Endodermal cell (in vitro differentiated cells): ENCODE measurements around the gene SHFL. TPM values are rescaled to one million over a fixed set of nuclear protein-coding genes. Genes with fewer than 3 reads are reported as not detected.

Experiments used
- DNase-seq: peaks from one replicate; pipeline ENCODE4 v3.0.0-alpha.2; 2017
- H3K27ac ChIP-seq: 2 replicates; pipeline ENCODE4 v1.5.1; 2013; ENCODE audit warnings: mild to moderate bottlenecking, low read depth, low read length, moderate library complexity
- H3K27me3 ChIP-seq: 2 replicates; pipeline ENCODE4 v1.6.1; 2013; ENCODE audit warnings: mild to moderate bottlenecking, low read length, moderate library complexity; ENCODE audit not compliant: insufficient read depth, control insufficient read depth, poor library complexity, severe bottlenecking
- H3K36me3 ChIP-seq: 2 replicates; pipeline ENCODE4 v1.7.0; 2013; ENCODE audit warnings: mild to moderate bottlenecking, low read length, moderate library complexity; ENCODE audit not compliant: control insufficient read depth, insufficient read depth
- H3K4me1 ChIP-seq: one replicate; pipeline ENCODE4 v1.7.0; 2013; ENCODE audit warnings: low read length; ENCODE audit not compliant: control insufficient read depth, insufficient read depth
- H3K4me3 ChIP-seq: 2 replicates; pipeline ENCODE4 v1.5.1; 2013; ENCODE audit warnings: mild to moderate bottlenecking, low read length, moderate library complexity
- H3K9ac ChIP-seq: 2 replicates; pipeline ENCODE4 v1.6.1; 2013; ENCODE audit warnings: mild to moderate bottlenecking, low read length, moderate library complexity; ENCODE audit not compliant: poor library complexity, severe bottlenecking; ENCODE audit errors: extremely low read depth
- H3K9me3 ChIP-seq: 2 replicates; pipeline ENCODE4 v1.6.1; 2013; ENCODE audit warnings: mild to moderate bottlenecking, low read length, moderate library complexity; ENCODE audit not compliant: control insufficient read depth
- H3K27ac Mint-ChIP-seq: 2 replicates; pipeline ENCODE4 v1.8.0; 2020; ENCODE audit warnings: mixed read lengths
- H3K27me3 Mint-ChIP-seq: 2 replicates; pipeline ENCODE4 v1.8.0; 2021; ENCODE audit warnings: mild to moderate bottlenecking, mixed read lengths; ENCODE audit not compliant: insufficient read depth
- H3K36me3 Mint-ChIP-seq: 2 replicates; pipeline ENCODE4 v1.8.0; 2020; ENCODE audit warnings: low read depth, mixed read lengths
- H3K4me1 Mint-ChIP-seq: 2 replicates; pipeline ENCODE4 v1.8.0; 2020; ENCODE audit warnings: mixed read lengths
- H3K4me3 Mint-ChIP-seq: 2 replicates; pipeline ENCODE4 v1.8.0; 2020; ENCODE audit warnings: mild to moderate bottlenecking, moderate library complexity, mixed read lengths
- H3K9me3 Mint-ChIP-seq: 2 replicates; pipeline ENCODE4 v1.8.0; 2020; ENCODE audit warnings: mild to moderate bottlenecking, mixed read lengths
- WGBS, 2 experiments: methylation state at CpG; one replicate each; pipeline versions ENCODE4 v1.1.5 to v1.1.7; 2013; ENCODE audit warnings: missing lambda C conversion rate in 2 of 2, mixed read lengths in 1 of 2; ENCODE audit not compliant: insufficient coverage in 1 of 2, insufficient read length in 1 of 2; 5-methylcytosine and 5-hydroxymethylcytosine counted together
- total RNA-seq, 2 donors: library from RNA; stranded (reverse); fragmentation: NEBNext Ultra II Directional in 1 of 2; extraction: Animal tissue kit (Norgen Biotek cat#: 25700) in 1 of 2; gene quantifications; 2 replicates in 1 of 2; 3 replicates in 1 of 2; pipeline ENCODE4 v1.2.1, GENCODE V29; 2021
- TF ChIP-seq, protein P1 (sequence below): fragments of 200-600 bp; sonication (generic); conservative IDR thresholded peaks from 2 replicates; pipeline ENCODE4 v1.5.0; 2021; ENCODE audit warnings: antibody characterized with exemption, mild to moderate bottlenecking

Gene SHFL
- total RNA-seq, 2 donors from 2014 or later: 8.2 to 15.0 TPM

DNA sequence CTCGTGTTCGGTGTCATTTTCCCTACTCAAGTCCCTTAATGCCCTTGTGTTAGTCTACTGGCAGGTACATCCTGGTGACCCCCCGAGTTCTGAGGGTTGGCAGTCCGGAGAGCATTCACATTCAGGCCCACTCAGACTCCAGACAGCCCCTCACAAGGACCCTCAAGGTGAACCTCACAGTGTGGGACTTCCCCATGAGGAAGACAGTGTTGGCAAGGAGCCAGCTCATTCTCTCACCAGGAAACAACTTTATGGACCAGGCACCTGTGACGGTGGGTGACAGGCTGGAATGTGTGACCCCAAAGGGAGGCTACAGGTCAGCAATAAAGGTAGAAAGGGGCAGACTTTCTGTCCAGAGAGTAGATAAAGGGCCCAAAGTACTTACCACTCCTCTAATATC is 48.3 kb upstream of the SHFL start:
- WGBS, 2 experiments: 71 to 75% methylated on average over 3 to 5 of the region's 5 CpGs
- Histone ChIP-seq H3K4me1 (no peaks in the 10 kb centered on the region), H3K27me3 (no peaks in the 10 kb centered on the region), H3K36me3 (no peaks in the 10 kb centered on the region), H3K9ac (no peak overlapping the region), H3K4me3 (no peak overlapping the region), H3K9me3 (no peaks in the 10 kb centered on the region), H3K27ac (no peak overlapping the region)
- no peak for DNase-seq
- Mint-ChIP-seq H3K9me3 (no peaks in the 10 kb centered on the region), H3K27me3 (peaks cover 60% of the 10 kb centered on the region), H3K4me3 (no peak overlapping the region), H3K4me1 (no peaks in the 10 kb centered on the region), H3K27ac (no peak overlapping the region), H3K36me3 (no peaks in the 10 kb centered on the region)
- TF ChIP-seq, protein P1, sequence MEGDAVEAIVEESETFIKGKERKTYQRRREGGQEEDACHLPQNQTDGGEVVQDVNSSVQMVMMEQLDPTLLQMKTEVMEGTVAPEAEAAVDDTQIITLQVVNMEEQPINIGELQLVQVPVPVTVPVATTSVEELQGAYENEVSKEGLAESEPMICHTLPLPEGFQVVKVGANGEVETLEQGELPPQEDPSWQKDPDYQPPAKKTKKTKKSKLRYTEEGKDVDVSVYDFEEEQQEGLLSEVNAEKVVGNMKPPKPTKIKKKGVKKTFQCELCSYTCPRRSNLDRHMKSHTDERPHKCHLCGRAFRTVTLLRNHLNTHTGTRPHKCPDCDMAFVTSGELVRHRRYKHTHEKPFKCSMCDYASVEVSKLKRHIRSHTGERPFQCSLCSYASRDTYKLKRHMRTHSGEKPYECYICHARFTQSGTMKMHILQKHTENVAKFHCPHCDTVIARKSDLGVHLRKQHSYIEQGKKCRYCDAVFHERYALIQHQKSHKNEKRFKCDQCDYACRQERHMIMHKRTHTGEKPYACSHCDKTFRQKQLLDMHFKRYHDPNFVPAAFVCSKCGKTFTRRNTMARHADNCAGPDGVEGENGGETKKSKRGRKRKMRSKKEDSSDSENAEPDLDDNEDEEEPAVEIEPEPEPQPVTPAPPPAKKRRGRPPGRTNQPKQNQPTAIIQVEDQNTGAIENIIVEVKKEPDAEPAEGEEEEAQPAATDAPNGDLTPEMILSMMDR: no peak

DNA sequence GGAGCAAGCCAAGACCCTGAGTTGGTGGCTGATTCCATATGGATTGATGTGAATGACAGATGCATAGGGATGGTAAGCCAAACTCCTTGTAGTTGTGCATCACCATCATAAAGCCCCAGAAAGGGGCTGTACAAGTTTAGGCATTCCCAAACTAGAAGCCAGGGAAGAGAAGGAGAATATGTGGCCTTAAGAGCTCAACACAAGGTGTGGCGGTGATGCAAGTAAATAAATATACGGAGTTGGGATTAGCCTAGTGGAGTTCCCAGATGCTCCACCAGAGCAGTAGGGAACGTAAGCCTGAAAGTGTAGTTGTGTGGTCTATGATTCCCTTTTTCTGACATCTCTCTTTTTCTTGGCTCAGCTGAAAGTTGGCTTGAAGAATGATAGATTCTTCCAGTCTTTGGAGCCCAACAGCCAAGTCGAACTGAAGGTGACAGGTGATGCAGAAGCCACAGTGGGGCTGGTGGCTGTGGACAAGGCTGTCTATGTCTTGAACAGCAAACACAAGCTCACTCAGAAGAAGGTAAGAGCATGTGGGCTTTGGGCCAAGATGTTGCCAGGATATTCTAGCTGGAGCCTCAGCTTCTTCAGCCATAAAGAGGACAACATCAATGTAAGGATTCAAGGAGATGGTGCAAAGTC is 42.7 kb upstream of the SHFL start:
- no peaks in the 10 kb centered on the region for H3K4me1 ChIP-seq
- no peaks in the 10 kb centered on the region for H3K9me3 Mint-ChIP-seq
- no peak overlapping the region for H3K4me3 Mint-ChIP-seq
- H3K27ac Mint-ChIP-seq: no peak overlapping the region
- WGBS, 2 experiments: 80 to 88% methylated on average over 4 of the region's 4 CpGs
- H3K27ac ChIP-seq: no peak overlapping the region
- peaks cover 7% of the 10 kb centered on the region for H3K9me3 ChIP-seq
- no peaks in the 10 kb centered on the region for H3K4me1 Mint-ChIP-seq
- H3K36me3 Mint-ChIP-seq: no peaks in the 10 kb centered on the region
- TF ChIP-seq, protein P1: no peak
- H3K4me3 ChIP-seq: no peak overlapping the region
- no peaks in the 10 kb centered on the region for H3K36me3 ChIP-seq
- H3K27me3 ChIP-seq: no peaks in the 10 kb centered on the region
- no peak overlapping the region for H3K9ac ChIP-seq
- no peak for DNase-seq
- peaks cover 79% of the 10 kb centered on the region for H3K27me3 Mint-ChIP-seq

DNA sequence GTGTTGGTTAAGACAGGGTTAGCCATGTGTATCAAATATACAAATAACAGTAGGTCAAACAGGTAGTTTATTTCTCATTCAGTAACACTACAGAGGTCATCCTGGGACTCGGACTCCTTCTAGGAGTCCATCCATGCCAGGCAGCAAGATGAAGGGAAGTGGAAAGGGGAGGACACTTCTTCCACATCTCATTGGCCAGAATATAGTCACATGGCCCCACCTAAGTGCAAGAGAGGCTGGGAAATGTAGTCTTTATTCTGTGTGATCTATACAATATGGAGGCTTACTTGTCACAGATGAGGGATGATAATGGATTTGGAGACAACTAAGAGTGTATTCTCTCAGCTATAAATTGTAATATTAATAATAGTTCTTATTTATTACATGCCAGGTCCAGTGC is 41.7 kb upstream of the SHFL start:
- no peak overlapping the region for H3K4me3 Mint-ChIP-seq
- 50% methylated on average over 1 of the region's 1 CpG; no CpG with 5 or more reads in 1 of the 2 experiments for WGBS, 2 experiments
- no peaks in the 10 kb centered on the region for H3K4me1 Mint-ChIP-seq
- no peaks in the 10 kb centered on the region for H3K4me1 ChIP-seq
- no peak overlapping the region for H3K27ac Mint-ChIP-seq
- H3K9me3 Mint-ChIP-seq: no peaks in the 10 kb centered on the region
- peaks cover 7% of the 10 kb centered on the region for H3K9me3 ChIP-seq
- no peak overlapping the region for H3K4me3 ChIP-seq
- no peak for DNase-seq
- TF ChIP-seq, protein P1: no peak
- no peak overlapping the region for H3K27ac ChIP-seq
- H3K27me3 Mint-ChIP-seq: peaks cover 76% of the 10 kb centered on the region
- H3K9ac ChIP-seq: no peak overlapping the region
- no peaks in the 10 kb centered on the region for H3K27me3 ChIP-seq
- no peaks in the 10 kb centered on the region for H3K36me3 ChIP-seq
- no peaks in the 10 kb centered on the region for H3K36me3 Mint-ChIP-seq
